A549 (cell line): ENCODE data around the gene MYO1H. TPM values are rescaled to one million over a fixed set of nuclear protein-coding genes. Genes with fewer than 3 reads are reported as not detected.

Source experiments
- ATAC-seq, 2 experiments: fragments of 200-7000 bp in 1 of 2; fragments of >200 bp in 1 of 2; cut with Nextera tagmentation in 1 of 2; cut with Tn5 transposase in 1 of 2; 3 replicates each; pipeline versions ENCODE4 v1.8.0 to v1.9.1; 2018 to 2020; ENCODE audit warnings: mild to moderate bottlenecking in 1 of 2, moderate library complexity in 1 of 2
- CTCF ChIA-PET: fragments of 300-600 bp; sonication (Branson Sonifier 250); formaldehyde crosslinking; extraction: SDS; loops from one replicate; lab custom pipeline; 2021; ENCODE audit warnings: antibody characterized with exemption, inconsistent platforms; lab: Yijun Ruan, JAX
- POLR2A ChIA-PET: fragments of 350-600 bp; formaldehyde crosslinking; extraction: SDS; loops from one replicate; lab custom pipeline; 2021; ENCODE audit warnings: antibody characterized with exemption, inconsistent platforms; lab: Yijun Ruan, JAX
- DNase-seq, 2 experiments: peaks; one replicate each; pipeline versions ENCODE4 v3.0.0 to v3.0.0-alpha.2; 2011 to 2016; ENCODE audit warnings: low read depth in 1 of 2, low spot score in 1 of 2
- FAIRE-seq: peaks from 2 replicates; lab custom pipeline; 2011; peaks lifted over from hg19 to GRCh38; lab: Jason Lieb, UNC
- H3K27ac ChIP-seq, 2 experiments: fragments of >200 bp; sonication (Bioruptor Twin); formaldehyde crosslinking; 3 replicates each; pipeline ENCODE4 v1.5.1; 2016 to 2017
- H3K4me1 ChIP-seq: fragments of >200 bp; sonication (Bioruptor Twin); formaldehyde crosslinking; 3 replicates; pipeline ENCODE4 v1.6.1; 2016
- H3K4me2 ChIP-seq: fragments of >200 bp; sonication (Bioruptor Twin); formaldehyde crosslinking; 3 replicates; pipeline ENCODE4 v1.6.1; 2016
- H3K4me3 ChIP-seq: fragments of >200 bp; sonication (Bioruptor Twin); formaldehyde crosslinking; 3 replicates; pipeline ENCODE4 v1.5.1; 2016
- H3K9me3 ChIP-seq: fragments of >200 bp; sonication (Bioruptor Twin); formaldehyde crosslinking; 3 replicates; pipeline ENCODE4 v1.6.1; 2016
- ATOH8 ChIP-seq: fragments of 250-450 bp; sonication (Bioruptor Pico); IDR thresholded peaks from 2 replicates; pipeline ENCODE4 v1.5.0; 2020; ENCODE audit warnings: low read depth, mild to moderate bottlenecking, moderate library complexity
- BCL3 ChIP-seq: fragments of >200 bp; sonication (Bioruptor Twin); formaldehyde crosslinking; IDR thresholded peaks from 3 replicates; pipeline ENCODE4 v1.6.1; 2016
- CBX8 ChIP-seq: fragments of 200-600 bp; sonication (generic); IDR thresholded peaks from 2 replicates; pipeline ENCODE4 v1.6.1; 2016
- CEBPB ChIP-seq, 2 experiments: fragments of >200 bp in 1 of 2; sonication (Bioruptor Twin) in 1 of 2; formaldehyde crosslinking in 1 of 2; IDR thresholded peaks; 2 replicates each; pipeline ENCODE4 v1.6.1; 2012 to 2016
- CHD4 ChIP-seq: fragments of 200-600 bp; sonication (generic); IDR thresholded peaks from 2 replicates; pipeline ENCODE4 v1.6.1; 2016; ENCODE audit warnings: antibody characterized with exemption, mild to moderate bottlenecking, borderline replicate concordance
- CTCF ChIP-seq: fragments of >200 bp; sonication (Bioruptor Twin); formaldehyde crosslinking; IDR thresholded peaks from 3 replicates; pipeline ENCODE4 v1.5.1; 2016
- ESRRA ChIP-seq: fragments of 150-350 bp; IDR thresholded peaks from 2 replicates; pipeline ENCODE4 v1.6.1; 2014; ENCODE audit warnings: mild to moderate bottlenecking, low read length, borderline replicate concordance
- FOSB ChIP-seq: fragments of 250-450 bp; sonication (Bioruptor Pico); IDR thresholded peaks from 2 replicates; pipeline ENCODE4 v1.5.0; 2020; ENCODE audit warnings: mild to moderate bottlenecking, moderate library complexity
- GATA3 ChIP-seq: IDR thresholded peaks from 2 replicates; pipeline ENCODE4 v1.6.1; 2012; ENCODE audit warnings: borderline replicate concordance
- HDAC2 ChIP-seq: fragments of 200-600 bp; sonication (generic); IDR thresholded peaks from 2 replicates; pipeline ENCODE4 v1.6.1; 2016
- HMGXB4 ChIP-seq: fragments of 250-450 bp; sonication (Bioruptor Pico); IDR thresholded peaks from 2 replicates; pipeline ENCODE4 v1.5.0; 2021; ENCODE audit warnings: mild to moderate bottlenecking, moderate library complexity, borderline replicate concordance
- HOXB13 ChIP-seq: fragments of 250-450 bp; sonication (Bioruptor Pico); IDR thresholded peaks from 2 replicates; pipeline ENCODE4 v1.5.0; 2020; ENCODE audit warnings: low read depth, mild to moderate bottlenecking, moderate library complexity
- JUN ChIP-seq, 2 experiments: fragments of >200 bp; sonication (Bioruptor Twin); formaldehyde crosslinking; IDR thresholded peaks; 2 replicates in 1 of 2; 3 replicates in 1 of 2; pipeline ENCODE4 v1.6.1; 2016 to 2017
- KDM1A ChIP-seq: fragments of 200-600 bp; sonication (generic); IDR thresholded peaks from 2 replicates; pipeline ENCODE4 v1.6.1; 2016; ENCODE audit warnings: low read depth, mild to moderate bottlenecking
- MAFK ChIP-seq: fragments of 450-650 bp; IDR thresholded peaks from 2 replicates; pipeline ENCODE4 v1.6.1; 2014; ENCODE audit not compliant: partially characterized antibody
- MAX ChIP-seq: IDR thresholded peaks from 2 replicates; pipeline ENCODE4 v1.6.1; 2012
- MYC ChIP-seq: IDR thresholded peaks from 2 replicates; pipeline ENCODE4 v1.6.1; 2012; ENCODE audit warnings: mild to moderate bottlenecking, inconsistent platforms, low read length, improper control_type of control experiment, borderline replicate concordance
- NR3C1 ChIP-seq: fragments of >200 bp; sonication (Bioruptor Twin); formaldehyde crosslinking; IDR thresholded peaks from 3 replicates; pipeline ENCODE4 v1.6.1; 2017
- PHF8 ChIP-seq: fragments of 200-600 bp; sonication (generic); IDR thresholded peaks from 2 replicates; pipeline ENCODE4 v1.6.1; 2016; ENCODE audit warnings: low read depth, mild to moderate bottlenecking, antibody characterized with exemption, moderate library complexity, borderline replicate concordance
- POLR2A ChIP-seq: IDR thresholded peaks from 2 replicates; pipeline ENCODE4 v1.6.1; 2012; ENCODE audit warnings: mild to moderate bottlenecking, low read length
- RFX5 ChIP-seq: fragments of 450-650 bp; IDR thresholded peaks from 2 replicates; pipeline ENCODE4 v1.7.1; 2014; ENCODE audit warnings: antibody characterized with exemption, mild to moderate bottlenecking, moderate library complexity
- RNF2 ChIP-seq: fragments of 200-600 bp; sonication (generic); IDR thresholded peaks from 2 replicates; pipeline ENCODE4 v1.6.1; 2016; ENCODE audit warnings: low read depth, mild to moderate bottlenecking, antibody characterized with exemption, moderate library complexity, borderline replicate concordance
- SREBF2 ChIP-seq: fragments of 450-650 bp; IDR thresholded peaks from 2 replicates; pipeline ENCODE4 v1.6.1; 2014; ENCODE audit warnings: mild to moderate bottlenecking, moderate library complexity
- ZC3H11A ChIP-seq: fragments of 450-650 bp; IDR thresholded peaks from 2 replicates; pipeline ENCODE4 v1.6.1; 2014; ENCODE audit warnings: antibody characterized with exemption, mild to moderate bottlenecking
- ZSCAN20 ChIP-seq: fragments of 250-450 bp; sonication (Bioruptor Pico); IDR thresholded peaks from 2 replicates; pipeline ENCODE4 v1.8.0; 2022; ENCODE audit warnings: mild to moderate bottlenecking, moderate library complexity
- WGBS: methylation state at CpG from one replicate; pipeline ENCODE4 v1.1.6; 2017; ENCODE audit errors: missing lambda C conversion rate; 5-methylcytosine and 5-hydroxymethylcytosine counted together
- polyA plus RNA-seq, 4 experiments: library from polyadenylated mRNA; depleted of rRNA in 3 of 4; stranded (reverse); fragments of >200 nt; fragmentation: RNase III in 1 of 4; extraction: RNeasy Plus Mini Kit Qiagen cat#74134 plus additional on column Dnase treatment in 1 of 4; gene quantifications; 2 replicates in 3 of 4; 3 replicates in 1 of 4; pipeline ENCODE4 v1.2.3, GENCODE V29; 2011 to 2017

MYO1H gene
- polyA plus RNA-seq, 2 of the 4 experiments (the other 2 are of a cell fraction): not detected

- Histone ChIP-seq H3K9me3 (no peaks in the 10 kb centered on the region), H3K4me1 (no peaks in the 10 kb centered on the region), H3K27ac (no peak overlapping the region), H3K4me2 (no peak overlapping the region), H3K4me3 (no peak overlapping the region)
- ATAC-seq (no peak), DNase-seq (no peak), FAIRE-seq (no peak)
- 50% methylated on average over 2 of the region's 2 CpGs for WGBS
- ChIA-PET CTCF (interaction anchor here (1.0 to 5.0 kb wide), 4 partner anchors 8 to 113 kb away, joined by 3 to 15 read pairs (median 8); no protein-coding TSS in a partner anchor), POLR2A (no interaction called here)
- no peak for TF ChIP-seq RNF2
- no peak for TF ChIP-seq ATOH8
- no peak for TF ChIP-seq HDAC2
- no peak for TF ChIP-seq HOXB13 (CRISPR knock-in tag)
- no peak for TF ChIP-seq GATA3
- TF ChIP-seq KDM1A: no peak
- no peak for TF ChIP-seq MYC
- TF ChIP-seq POLR2A: no peak
- no peak for TF ChIP-seq NR3C1
- no peak for TF ChIP-seq CEBPB (IDR thresholded peaks at IDR 0.05)
- no peak for TF ChIP-seq MAFK
- no peak for TF ChIP-seq ZC3H11A
- no peak for TF ChIP-seq CTCF
- no peak for TF ChIP-seq JUN (IDR thresholded peaks at IDR 0.05)
- no peak for TF ChIP-seq FOSB (CRISPR knock-in tag)
- no peak for TF ChIP-seq ESRRA
- no peak for TF ChIP-seq BCL3
- TF ChIP-seq MAX: no peak
- no peak for TF ChIP-seq CBX8
These were observed 29.5 kb downstream of the MYO1H start for GRCh38 chr12:109377139-109377685.

GRCh38 chr12:109378569-109378968 is 30.9 kb downstream of the MYO1H start:
- Histone ChIP-seq H3K4me1 (no peaks in the 10 kb centered on the region), H3K27ac (no peak overlapping the region), H3K4me3 (no peak overlapping the region), H3K9me3 (peaks cover 2% of the 10 kb centered on the region; the same call in 1 of the 3 replicates), H3K4me2 (no peak overlapping the region)
- 48% methylated on average over 5 of the region's 5 CpGs for WGBS
- ChIA-PET POLR2A (no interaction called here), CTCF (interaction anchor here (0.6 to 5.0 kb wide), 6 partner anchors 11 to 397 kb away, joined by 3 to 15 read pairs (median 3); no protein-coding TSS in a partner anchor)
- FAIRE-seq (no peak), ATAC-seq (no peak), DNase-seq (no peak)
- TF ChIP-seq SREBF2: no peak
- TF ChIP-seq CHD4: no peak
- no peak for TF ChIP-seq ZSCAN20
- TF ChIP-seq MAFK: no peak

GRCh38 chr12:109382031-109382430 is 34.3 kb downstream of the MYO1H start:
- FAIRE-seq (no peak), ATAC-seq (no peak), DNase-seq (no peak)
- Histone ChIP-seq H3K9me3 (peaks cover 2% of the 10 kb centered on the region; the same call in 1 of the 3 replicates), H3K4me2 (no peak overlapping the region), H3K4me1 (peaks cover 8% of the 10 kb centered on the region; the same call in 2 of the 3 replicates), H3K4me3 (no peak overlapping the region), H3K27ac (no peak overlapping the region)
- CTCF ChIA-PET: interaction anchor here (0.6 to 4.2 kb wide), 4 partner anchors 12 to 269 kb away, joined by 3 to 58 read pairs (median 5); no protein-coding TSS in a partner anchor
- POLR2A ChIA-PET: no interaction called here
- no peak for TF ChIP-seq RFX5
- TF ChIP-seq PHF8: no peak
- no peak for TF ChIP-seq CBX8
- no peak for TF ChIP-seq HMGXB4 (CRISPR knock-in tag)
- TF ChIP-seq CTCF: no peak
